Measurements from ENCODE around the gene UTS2R. TPM values are rescaled to one million over a fixed set of nuclear protein-coding genes. Genes with fewer than 3 reads are reported as not detected.

Gene UTS2R
- total RNA-seq, 1 donor: not detected

- TF ChIP-seq, protein P1, sequence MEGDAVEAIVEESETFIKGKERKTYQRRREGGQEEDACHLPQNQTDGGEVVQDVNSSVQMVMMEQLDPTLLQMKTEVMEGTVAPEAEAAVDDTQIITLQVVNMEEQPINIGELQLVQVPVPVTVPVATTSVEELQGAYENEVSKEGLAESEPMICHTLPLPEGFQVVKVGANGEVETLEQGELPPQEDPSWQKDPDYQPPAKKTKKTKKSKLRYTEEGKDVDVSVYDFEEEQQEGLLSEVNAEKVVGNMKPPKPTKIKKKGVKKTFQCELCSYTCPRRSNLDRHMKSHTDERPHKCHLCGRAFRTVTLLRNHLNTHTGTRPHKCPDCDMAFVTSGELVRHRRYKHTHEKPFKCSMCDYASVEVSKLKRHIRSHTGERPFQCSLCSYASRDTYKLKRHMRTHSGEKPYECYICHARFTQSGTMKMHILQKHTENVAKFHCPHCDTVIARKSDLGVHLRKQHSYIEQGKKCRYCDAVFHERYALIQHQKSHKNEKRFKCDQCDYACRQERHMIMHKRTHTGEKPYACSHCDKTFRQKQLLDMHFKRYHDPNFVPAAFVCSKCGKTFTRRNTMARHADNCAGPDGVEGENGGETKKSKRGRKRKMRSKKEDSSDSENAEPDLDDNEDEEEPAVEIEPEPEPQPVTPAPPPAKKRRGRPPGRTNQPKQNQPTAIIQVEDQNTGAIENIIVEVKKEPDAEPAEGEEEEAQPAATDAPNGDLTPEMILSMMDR (IDR thresholded peaks at IDR 0.05; ENCODE audit: extremely low read depth, low read depth, low read length): no peak
- no peak overlapping the region for H3K4me2 ChIP-seq (ENCODE audit: insufficient read depth, low read length)
- H2AFZ ChIP-seq (ENCODE audit: low read length): no peak overlapping the region
- H3K27me3 ChIP-seq (ENCODE audit: insufficient read depth, low read length): no peaks in the 10 kb centered on the region
- H3K4me1 ChIP-seq (ENCODE audit: insufficient read depth, low read length): peaks cover 13% of the 10 kb centered on the region
- peak; percentile 61 for DNase-seq (ENCODE audit: insufficient read length, low spot score, missing footprints)
- no peaks in the 10 kb centered on the region for H3K36me3 ChIP-seq (ENCODE audit: insufficient read depth, low read length)
- H3K79me2 ChIP-seq (ENCODE audit: insufficient read depth, low read length): no peaks in the 10 kb centered on the region
- no peaks in the 10 kb centered on the region for H3K9me3 ChIP-seq (ENCODE audit: low read depth, low read length)
- peaks cover 53% of the 10 kb centered on the region for H4K20me1 ChIP-seq (ENCODE audit: insufficient read depth, low read length)
- no peak overlapping the region for H3K27ac ChIP-seq (ENCODE audit: low read depth, low read length)
- no peak overlapping the region for H3K4me3 ChIP-seq (ENCODE audit: insufficient read depth, low read length)
These were observed 44.7 kb downstream of the UTS2R start for GRCh38 chr17:82416264-82416663.

DNA sequence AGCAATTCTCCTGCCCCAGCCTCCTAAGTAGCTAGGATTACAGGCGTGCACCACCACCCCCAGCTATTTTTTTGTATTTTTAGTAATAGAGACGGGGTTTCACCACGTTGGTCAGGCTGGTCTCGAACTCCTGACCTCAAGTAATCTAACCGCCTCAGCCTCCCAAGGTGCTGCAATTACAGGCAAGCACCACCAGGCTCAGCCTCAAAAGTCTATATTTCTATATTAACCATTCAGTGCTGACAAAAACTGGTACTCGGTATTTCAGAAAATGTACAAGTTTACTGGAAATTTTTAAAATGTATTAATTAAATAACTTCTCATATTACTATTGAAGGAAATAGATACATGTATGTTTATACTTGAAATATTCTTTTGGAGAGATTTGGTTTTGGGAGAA is 45.2 kb downstream of the UTS2R start:
- no peaks in the 10 kb centered on the region for H3K27me3 ChIP-seq (ENCODE audit: insufficient read depth, low read length)
- no peaks in the 10 kb centered on the region for H3K9me3 ChIP-seq (ENCODE audit: low read depth, low read length)
- H4K20me1 ChIP-seq (ENCODE audit: insufficient read depth, low read length): peaks cover 48% of the 10 kb centered on the region
- H3K27ac ChIP-seq (ENCODE audit: low read depth, low read length): no peak overlapping the region
- DNase-seq (ENCODE audit: insufficient read length, low spot score, missing footprints): peak; percentile 38
- peaks cover 13% of the 10 kb centered on the region for H3K4me1 ChIP-seq (ENCODE audit: insufficient read depth, low read length)
- no peaks in the 10 kb centered on the region for H3K36me3 ChIP-seq (ENCODE audit: insufficient read depth, low read length)
- TF ChIP-seq, protein P1 (IDR thresholded peaks at IDR 0.05; ENCODE audit: extremely low read depth, low read depth, low read length): peak; percentile 18
- no peaks in the 10 kb centered on the region for H3K79me2 ChIP-seq (ENCODE audit: insufficient read depth, low read length)
- no peak overlapping the region for H3K4me2 ChIP-seq (ENCODE audit: insufficient read depth, low read length)
- H2AFZ ChIP-seq (ENCODE audit: low read length): no peak overlapping the region
- H3K4me3 ChIP-seq (ENCODE audit: insufficient read depth, low read length): no peak overlapping the region

GRCh38 chr17:82418001-82418986 is 46.7 kb downstream of the UTS2R start, which contains the start of the genes HEXD and OGFOD3:
Gene HEXD, plus strand, starts transcription at chr17:82418347. Its CDS starts 1,453 bp downstream, at chr17:82419800.
Gene OGFOD3, minus strand, starts transcription at chr17:82418586. Its CDS starts 101 bp downstream, at chr17:82418485.
- Histone ChIP-seq H3K79me2 (ENCODE audit: insufficient read depth, low read length) (no peaks in the 10 kb centered on the region), H3K36me3 (ENCODE audit: insufficient read depth, low read length) (no peaks in the 10 kb centered on the region), H4K20me1 (ENCODE audit: insufficient read depth, low read length) (peaks cover 37% of the 10 kb centered on the region), H3K4me2 (ENCODE audit: insufficient read depth, low read length) (peak within 1 kb of the TSS; percentile 82), H3K27me3 (ENCODE audit: insufficient read depth, low read length) (no peaks in the 10 kb centered on the region), H3K4me1 (ENCODE audit: insufficient read depth, low read length) (peaks cover 13% of the 10 kb centered on the region), H3K9me3 (ENCODE audit: low read depth, low read length) (peaks cover 2% of the 10 kb centered on the region), H3K27ac (ENCODE audit: low read depth, low read length) (no peak within 1 kb of the TSS), H3K4me3 (ENCODE audit: insufficient read depth, low read length) (peak within 1 kb of the TSS; percentile 86), H2AFZ (ENCODE audit: low read length) (peak within 1 kb of the TSS; percentile 97)
- DNase-seq (ENCODE audit: insufficient read length, low spot score, missing footprints): peak; percentile 99
- TF ChIP-seq, protein P1 (IDR thresholded peaks at IDR 0.05; ENCODE audit: extremely low read depth, low read depth, low read length): no peak

GRCh38 chr17:82419540-82419939 is 48.0 kb downstream of the UTS2R start:
- H4K20me1 ChIP-seq (ENCODE audit: insufficient read depth, low read length): peaks cover 29% of the 10 kb centered on the region
- H3K4me1 ChIP-seq (ENCODE audit: insufficient read depth, low read length): peaks cover 17% of the 10 kb centered on the region
- peak overlapping the region; percentile 97 for H2AFZ ChIP-seq (ENCODE audit: low read length)
- peaks cover 2% of the 10 kb centered on the region for H3K9me3 ChIP-seq (ENCODE audit: low read depth, low read length)
- no peak for DNase-seq (ENCODE audit: insufficient read length, low spot score, missing footprints)
- peak overlapping the region; percentile 86 for H3K4me3 ChIP-seq (ENCODE audit: insufficient read depth, low read length)
- H3K27me3 ChIP-seq (ENCODE audit: insufficient read depth, low read length): no peaks in the 10 kb centered on the region
- TF ChIP-seq, protein P1 (IDR thresholded peaks at IDR 0.05; ENCODE audit: extremely low read depth, low read depth, low read length): no peak
- no peak overlapping the region for H3K27ac ChIP-seq (ENCODE audit: low read depth, low read length)
- H3K36me3 ChIP-seq (ENCODE audit: insufficient read depth, low read length): no peaks in the 10 kb centered on the region
- H3K79me2 ChIP-seq (ENCODE audit: insufficient read depth, low read length): no peaks in the 10 kb centered on the region
- peak overlapping the region; percentile 82 for H3K4me2 ChIP-seq (ENCODE audit: insufficient read depth, low read length)
